Measurements from ENCODE around the gene IFNA4.
"Not testable (repeated sequence)": the region's sequence is repeated elsewhere in the genome, so short reads cannot be mapped to it uniquely, and the experiment has no call there.

IFNA4 gene

GRCh38 chr9:21172156-21172555 lies 15.2 kb downstream of the IFNA4 start:
- no peak for DNase-seq (ENCODE audit: low read depth, low spot score)
- H3K4me3 ChIP-seq (ENCODE audit: low read length), result no peak overlapping the region

GRCh38 chr9:21171351-21171750 lies 16.0 kb downstream of the IFNA4 start:
- H3K4me3 ChIP-seq (ENCODE audit: low read length), result no peak overlapping the region
- no peak for DNase-seq (ENCODE audit: low read depth, low spot score)

- not testable (repeated sequence) for DNase-seq (ENCODE audit: low read depth, low spot score); H3K4me3 ChIP-seq (ENCODE audit: low read length)
Observed at GRCh38 chr9:21166560-21166959, 20.8 kb downstream of the IFNA4 start, which contains the start of gene IFNA21. TSS of gene IFNA21 (minus strand) at chr9:21166660. CDS start at chr9:21166612, 48 bp downstream.

GRCh38 chr9:21165516-21165915 lies 21.9 kb downstream of the IFNA4 start:
- H3K4me3 ChIP-seq (ENCODE audit: low read length), result no peak overlapping the region
- DNase-seq (ENCODE audit: low read depth, low spot score), result no peak

GRCh38 chr9:21160178-21160577 lies 27.2 kb downstream of the IFNA4 start:
- no peak overlapping the region for H3K4me3 ChIP-seq (ENCODE audit: low read length)
- DNase-seq (ENCODE audit: low read depth, low spot score), result no peak

- DNase-seq (ENCODE audit: low read depth, low spot score), result no peak
- H3K4me3 ChIP-seq (ENCODE audit: low read length), result no peak overlapping the region
Observed at GRCh38 chr9:21155501-21155900, 31.9 kb downstream of the IFNA4 start.

GRCh38 chr9:21154018-21154608 lies 33.3 kb downstream of the IFNA4 start:
- H3K4me3 ChIP-seq (ENCODE audit: low read length), result no peak overlapping the region
- no peak for DNase-seq (ENCODE audit: low read depth, low spot score)

- no peak for DNase-seq (ENCODE audit: low read depth, low spot score)
Observed at GRCh38 chr9:21153336-21154017, 33.9 kb downstream of the IFNA4 start.

GRCh38 chr9:21144603-21145002 lies 42.8 kb downstream of the IFNA4 start:
- DNase-seq (ENCODE audit: low read depth, low spot score), result no peak
- H3K4me3 ChIP-seq (ENCODE audit: low read length), result no peak overlapping the region

More at GRCh38 chr9:21153336-21154017, 33.9 kb downstream of the IFNA4 start:
- no peak overlapping the region for H3K4me3 ChIP-seq (ENCODE audit: low read length)

- DNase-seq (ENCODE audit: low read depth, low spot score), result no peak
- H3K4me3 ChIP-seq (ENCODE audit: low read length), result no peak within 1 kb of the TSS
Observed at GRCh38 chr9:21141427-21141882, 45.9 kb downstream of the IFNA4 start, which contains the start of gene IFNW1. TSS of gene IFNW1 (minus strand) at chr9:21141832. CDS start at chr9:21141570, 262 bp downstream.

- no peak overlapping the region for H3K4me3 ChIP-seq (ENCODE audit: low read length)
- DNase-seq (ENCODE audit: low read depth, low spot score), result no peak
Observed at GRCh38 chr9:21137020-21137419, 50.4 kb downstream of the IFNA4 start.
